ENCODE results near the gene LKAAEAR1.

DNA sequence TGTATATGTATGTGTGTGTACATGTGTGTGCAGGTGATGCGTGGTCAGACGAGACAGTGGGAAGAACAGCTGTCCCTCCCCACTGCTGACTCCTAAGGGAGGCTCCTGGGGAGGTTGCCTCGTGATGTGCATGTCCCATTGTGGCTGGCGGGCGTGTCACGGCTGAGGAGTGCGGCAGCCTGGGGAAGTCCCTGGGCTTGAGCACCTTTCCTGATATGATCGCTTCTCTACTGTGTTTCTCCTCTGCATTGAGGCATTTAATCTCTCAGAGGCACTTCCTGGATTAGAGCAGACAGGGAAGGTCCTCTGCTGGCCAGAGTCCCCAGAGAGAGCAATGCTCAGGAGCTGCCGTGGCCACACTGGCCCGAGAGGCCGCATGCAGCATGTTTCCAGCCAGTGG is 11.7 kb upstream of the LKAAEAR1 start:
- TF ChIP-seq, protein P1, sequence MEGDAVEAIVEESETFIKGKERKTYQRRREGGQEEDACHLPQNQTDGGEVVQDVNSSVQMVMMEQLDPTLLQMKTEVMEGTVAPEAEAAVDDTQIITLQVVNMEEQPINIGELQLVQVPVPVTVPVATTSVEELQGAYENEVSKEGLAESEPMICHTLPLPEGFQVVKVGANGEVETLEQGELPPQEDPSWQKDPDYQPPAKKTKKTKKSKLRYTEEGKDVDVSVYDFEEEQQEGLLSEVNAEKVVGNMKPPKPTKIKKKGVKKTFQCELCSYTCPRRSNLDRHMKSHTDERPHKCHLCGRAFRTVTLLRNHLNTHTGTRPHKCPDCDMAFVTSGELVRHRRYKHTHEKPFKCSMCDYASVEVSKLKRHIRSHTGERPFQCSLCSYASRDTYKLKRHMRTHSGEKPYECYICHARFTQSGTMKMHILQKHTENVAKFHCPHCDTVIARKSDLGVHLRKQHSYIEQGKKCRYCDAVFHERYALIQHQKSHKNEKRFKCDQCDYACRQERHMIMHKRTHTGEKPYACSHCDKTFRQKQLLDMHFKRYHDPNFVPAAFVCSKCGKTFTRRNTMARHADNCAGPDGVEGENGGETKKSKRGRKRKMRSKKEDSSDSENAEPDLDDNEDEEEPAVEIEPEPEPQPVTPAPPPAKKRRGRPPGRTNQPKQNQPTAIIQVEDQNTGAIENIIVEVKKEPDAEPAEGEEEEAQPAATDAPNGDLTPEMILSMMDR (IDR thresholded peaks at IDR 0.05), result no peak
- TF ChIP-seq ZFX (IDR thresholded peaks at IDR 0.05; ENCODE audit: borderline replicate concordance), result no peak
